Daoy (cell line): ENCODE measurements around the gene SEMA3A. TPM values are rescaled to one million over a fixed set of nuclear protein-coding genes. Genes with fewer than 3 reads are reported as not detected.

Experiments
- DNase-seq: peaks from one replicate; pipeline ENCODE4 v3.0.0-alpha.2; 2015; ENCODE audit warnings: low read depth
- total RNA-seq: library from RNA; depleted of rRNA; stranded (reverse); fragments of >200 nt; shearing (Covaris generic); gene quantifications from 2 replicates; pipeline ENCODE4 v1.2.3, GENCODE V29; 2014

Gene SEMA3A
- total RNA-seq, 1 experiment from 2014 or later, result 14.3 TPM

- DNase-seq, result no peak
Measured at GRCh38 chr7:83930262-83930661, 264.3 kb downstream of the SEMA3A start.

GRCh38 chr7:83925860-83926259, 268.7 kb downstream of the SEMA3A start:
- no peak for DNase-seq

- no peak for DNase-seq
Measured at GRCh38 chr7:83921941-83922607, 272.5 kb downstream of the SEMA3A start.

GRCh38 chr7:83921271-83921940, 273.2 kb downstream of the SEMA3A start:
- DNase-seq, result no peak

- DNase-seq, result no peak
Measured at GRCh38 chr7:83918142-83918541, 276.4 kb downstream of the SEMA3A start.

- DNase-seq, result no peak
Measured at GRCh38 chr7:83913174-83913573, 281.4 kb downstream of the SEMA3A start.

GRCh38 chr7:83908526-83908925, 286.1 kb downstream of the SEMA3A start:
- DNase-seq, result no peak
